GM19043 (cell line): Measurements from ENCODE around the gene HOXB3.
"Not testable (repeated sequence)": the region's sequence is repeated elsewhere in the genome, so short reads cannot be mapped to it uniquely, and the experiment has no call there.

ENCODE experiments used
- ATAC-seq: cut with Tn5 transposase; IDR thresholded peaks from one replicate; pipeline ENCODE4 v1.9.1; 2021; ENCODE audit warnings: low read depth; ENCODE audit not compliant: unreplicated experiment

HOXB3 gene

DNA sequence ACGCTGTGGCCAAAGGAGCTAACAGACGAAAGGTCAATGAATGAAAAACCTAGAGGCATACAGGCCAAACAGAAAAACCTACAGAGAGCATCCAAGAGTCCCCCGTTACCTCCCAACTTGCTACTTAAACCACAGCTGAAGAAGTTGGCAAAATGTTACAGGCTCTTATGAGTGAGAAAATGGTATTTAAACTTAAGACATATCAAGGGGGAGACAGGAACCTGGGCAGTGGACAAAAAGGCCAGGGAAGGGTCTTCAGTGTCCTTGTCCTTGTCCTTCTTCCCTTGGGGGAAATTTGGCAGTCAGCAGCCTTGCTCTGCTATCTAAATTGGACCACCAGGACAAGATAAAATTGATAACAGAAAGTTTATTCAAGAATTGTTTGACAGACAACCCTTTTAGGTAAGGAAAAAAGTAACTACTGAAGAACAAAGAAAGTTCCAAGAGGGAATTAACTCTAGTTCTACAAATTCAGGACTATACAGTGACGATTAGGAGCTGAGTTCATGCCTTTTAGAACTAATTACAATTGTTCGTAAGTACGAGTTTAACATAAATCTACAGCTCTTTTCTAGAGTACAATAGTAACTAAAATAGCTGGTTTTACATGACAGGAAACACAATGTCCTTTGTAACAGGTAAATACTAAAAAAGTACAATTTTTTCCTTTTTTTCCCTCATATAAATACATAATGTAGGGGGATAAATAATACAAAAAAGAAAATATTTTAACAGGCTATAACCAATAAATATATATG is 41.3 kb downstream of the HOXB3 start:
- ATAC-seq = no peak

DNA sequence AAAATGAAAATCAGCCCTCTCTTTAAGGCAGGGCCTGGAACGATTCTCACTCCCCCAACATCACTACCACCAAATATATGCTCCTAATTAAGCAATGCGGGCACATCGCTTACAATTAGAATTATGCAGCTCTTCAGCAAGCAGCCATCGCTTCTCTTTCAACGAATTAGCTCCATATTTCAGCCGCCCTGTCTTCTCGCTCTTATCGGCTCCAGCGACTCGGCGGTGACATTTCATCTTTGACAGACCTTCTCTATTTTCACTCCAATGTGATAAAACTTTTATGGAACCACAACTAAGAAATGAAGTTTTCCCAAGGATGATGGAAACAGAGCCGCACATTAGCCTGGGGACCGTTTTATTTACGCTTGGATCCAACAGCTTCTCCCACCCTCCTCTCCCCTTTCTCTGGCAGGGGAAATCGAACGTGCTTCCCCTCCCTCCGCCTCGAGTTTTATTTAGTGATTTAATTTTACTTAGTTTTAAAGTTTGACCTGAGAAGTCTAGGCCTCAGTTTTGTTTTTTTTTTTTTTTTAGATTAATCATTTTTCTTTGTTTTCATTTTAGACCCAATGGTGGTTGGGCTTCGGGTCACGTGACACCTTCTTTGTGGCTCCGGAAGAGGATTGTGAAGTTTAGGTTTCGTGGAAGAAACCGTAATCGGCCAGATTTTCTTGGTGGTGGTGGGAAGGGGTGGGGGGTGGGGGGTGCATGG is 42.1 kb downstream of the HOXB3 start:
- ATAC-seq = no peak

DNA sequence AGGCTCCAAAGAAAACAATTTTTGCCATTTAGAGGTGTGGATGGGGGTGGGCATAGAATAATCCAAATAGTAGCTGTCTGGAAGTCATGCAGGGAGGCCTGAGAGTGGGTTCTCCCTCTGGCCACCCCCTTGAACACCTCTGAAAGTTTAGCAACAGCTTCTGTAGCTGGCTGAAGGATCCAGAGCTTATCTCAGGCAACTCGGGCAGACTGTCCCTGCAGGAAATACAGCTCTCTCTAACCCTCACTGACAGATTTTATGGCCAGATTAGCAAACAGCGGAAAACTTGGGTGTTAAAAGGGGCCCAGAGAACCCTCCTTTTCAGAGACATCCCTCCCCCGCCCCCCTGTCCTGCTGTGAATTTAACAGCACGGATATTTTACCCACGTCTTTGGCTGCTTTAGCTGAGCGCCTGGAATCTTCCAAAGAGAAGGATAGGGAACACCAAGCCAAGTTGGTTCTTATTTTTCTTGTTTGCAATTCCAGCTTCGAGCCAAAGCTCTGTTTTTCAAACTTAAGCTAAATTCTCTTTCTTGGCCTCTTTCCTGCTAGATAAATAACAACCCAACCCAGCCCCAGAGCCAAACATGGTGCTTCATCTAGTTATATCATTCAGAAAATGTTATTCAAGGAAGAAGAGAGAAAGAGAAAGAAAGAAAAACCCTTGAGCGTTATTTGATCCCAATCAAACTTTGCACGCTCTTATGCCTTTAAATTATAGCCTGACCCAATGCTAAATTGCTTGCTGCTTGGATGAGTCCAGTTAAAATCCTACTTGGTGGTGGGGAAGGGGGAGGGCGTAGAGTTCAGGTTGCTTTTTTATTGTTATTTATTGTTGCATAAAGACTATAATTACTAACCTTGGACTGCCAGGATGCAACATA is 42.9 kb downstream of the HOXB3 start:
- ATAC-seq = no peak

DNA sequence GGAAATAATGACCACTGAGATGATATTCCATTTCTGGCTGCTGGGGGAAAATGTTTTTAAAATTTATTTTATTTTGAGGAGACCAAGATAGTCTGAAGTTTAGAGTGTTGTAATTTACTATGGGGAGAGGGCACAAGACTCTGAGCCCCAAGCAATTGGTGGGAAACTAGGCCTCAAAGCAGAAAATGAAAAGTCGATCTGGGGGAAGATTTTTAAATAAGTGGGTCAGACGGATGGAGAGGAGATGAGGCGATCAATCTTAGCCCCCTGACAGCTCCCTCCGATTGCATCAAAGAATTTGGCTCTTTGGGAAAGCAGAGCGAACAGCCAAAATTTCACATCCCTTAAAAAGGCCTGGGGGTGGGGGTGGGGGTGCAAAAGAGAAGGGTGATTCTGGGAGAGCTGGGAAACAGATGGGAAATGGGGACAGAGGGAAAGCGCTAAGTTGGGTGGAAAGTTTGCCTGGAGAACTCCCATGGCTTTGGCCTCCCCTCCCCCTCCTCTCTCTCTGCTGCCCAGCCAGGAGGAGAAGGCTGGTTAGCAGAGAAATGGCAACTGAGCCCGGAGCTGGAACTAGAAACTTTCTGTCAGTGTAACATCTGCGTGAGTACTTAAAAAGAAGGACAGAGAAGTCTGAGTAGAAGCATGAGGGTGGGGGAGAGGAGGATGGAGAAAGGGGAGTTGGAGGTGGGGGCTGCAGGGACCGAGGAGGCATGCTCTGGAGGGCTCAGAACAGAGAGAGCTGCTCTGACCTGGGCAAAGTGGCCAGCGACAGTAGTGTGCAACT is 43.7 kb downstream of the HOXB3 start:
- ATAC-seq = no peak

DNA sequence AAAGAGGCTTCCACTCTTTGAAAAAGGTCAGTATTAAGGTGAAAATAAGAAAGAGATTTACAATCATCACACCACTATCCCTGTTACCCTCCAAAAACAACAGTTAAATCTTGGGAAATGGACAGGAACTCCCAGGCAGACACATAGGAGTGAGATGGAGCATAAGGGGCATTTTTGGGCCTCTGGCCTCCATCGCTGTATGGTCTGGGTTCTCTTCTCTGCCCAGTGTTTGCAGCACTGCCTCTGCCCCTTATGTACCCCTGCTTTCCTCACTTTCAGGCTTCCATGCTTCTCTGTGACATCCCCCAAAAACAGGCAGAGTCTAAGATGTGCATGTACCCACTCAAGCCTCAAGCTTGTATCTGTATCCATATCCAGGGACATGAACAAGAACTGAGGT is 44.5 kb downstream of the HOXB3 start:
- ATAC-seq = no peak

DNA sequence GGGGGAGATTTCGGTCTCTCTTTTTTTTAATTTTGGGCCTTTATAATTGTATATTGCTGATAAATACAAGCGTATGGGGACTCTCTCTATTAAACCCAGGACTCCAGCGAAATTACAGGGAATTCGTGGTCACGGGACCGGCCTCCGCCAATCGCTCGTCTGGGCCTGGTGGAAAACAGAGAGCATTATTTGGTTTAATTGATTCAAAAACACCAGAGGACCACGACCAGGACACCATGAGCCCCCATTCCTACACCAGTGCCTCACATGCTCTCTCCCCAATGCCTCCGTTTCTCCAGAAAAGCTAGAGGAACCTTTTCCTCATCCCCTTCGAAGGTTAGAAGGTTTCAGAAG is 45.0 kb downstream of the HOXB3 start, which contains the start of gene HOXB2:
TSS of gene HOXB2 (minus strand) at position 88 of the 354 bp plus-strand sequence. CDS start 198 bp downstream, outside the sequence.
- no peak for ATAC-seq

DNA sequence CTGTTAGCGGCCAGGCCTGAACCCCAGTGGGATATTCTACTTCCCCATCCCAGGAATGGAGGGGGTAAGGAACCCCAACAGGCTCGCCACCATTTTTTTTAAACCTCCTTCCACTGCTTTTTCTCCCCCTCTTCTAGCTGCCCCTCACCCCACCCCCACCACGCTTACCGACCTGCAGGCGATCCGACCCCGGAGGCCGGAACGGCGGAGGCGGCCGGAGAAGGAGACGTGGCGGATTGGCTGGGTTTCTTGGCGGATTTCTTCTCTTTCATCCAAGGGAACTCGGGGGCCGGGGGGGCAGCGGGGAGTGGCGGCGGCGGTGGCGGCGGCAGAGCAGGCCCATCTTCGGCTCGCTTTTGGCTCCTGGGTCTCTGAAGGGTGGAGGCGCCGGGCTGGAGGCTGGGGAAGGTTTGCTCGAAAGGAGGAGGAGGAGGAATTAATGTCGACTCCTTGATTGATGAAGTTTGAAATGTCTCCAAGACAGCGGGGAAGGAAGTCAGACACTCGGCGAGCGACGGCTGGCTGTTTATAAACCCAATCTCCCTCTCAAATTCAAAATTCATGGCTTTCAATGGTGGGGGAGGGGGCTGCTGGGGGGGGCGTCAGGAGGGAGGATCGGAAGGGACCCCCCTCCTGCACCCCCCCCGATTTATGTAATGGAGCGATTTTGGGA is 45.6 kb downstream of the HOXB3 start:
- ATAC-seq = no peak

DNA sequence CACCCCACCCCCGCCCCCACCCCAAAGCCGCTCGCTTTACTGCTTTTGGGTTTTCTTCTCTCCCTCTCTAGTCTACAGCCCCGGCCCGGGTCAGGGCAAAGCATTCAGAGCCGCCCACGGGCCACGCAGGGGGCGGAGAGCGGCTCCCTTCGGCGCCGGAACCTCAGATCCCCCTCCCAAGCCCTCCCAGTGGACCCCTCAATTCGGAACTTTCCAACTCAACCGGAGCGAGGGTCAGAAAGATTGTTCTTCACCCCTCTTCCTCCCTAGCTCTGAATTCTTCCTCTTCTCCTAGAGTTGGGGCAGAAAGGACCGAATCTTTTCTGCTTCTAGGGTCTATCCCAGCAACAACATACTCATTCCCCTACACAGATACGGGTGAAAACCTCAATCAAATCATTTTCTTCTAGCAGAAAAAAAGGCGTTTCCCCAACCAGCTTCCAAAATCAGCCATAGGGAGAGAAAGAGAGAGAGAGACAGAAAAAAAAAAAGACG is 46.1 kb downstream of the HOXB3 start:
- ATAC-seq = no peak

DNA sequence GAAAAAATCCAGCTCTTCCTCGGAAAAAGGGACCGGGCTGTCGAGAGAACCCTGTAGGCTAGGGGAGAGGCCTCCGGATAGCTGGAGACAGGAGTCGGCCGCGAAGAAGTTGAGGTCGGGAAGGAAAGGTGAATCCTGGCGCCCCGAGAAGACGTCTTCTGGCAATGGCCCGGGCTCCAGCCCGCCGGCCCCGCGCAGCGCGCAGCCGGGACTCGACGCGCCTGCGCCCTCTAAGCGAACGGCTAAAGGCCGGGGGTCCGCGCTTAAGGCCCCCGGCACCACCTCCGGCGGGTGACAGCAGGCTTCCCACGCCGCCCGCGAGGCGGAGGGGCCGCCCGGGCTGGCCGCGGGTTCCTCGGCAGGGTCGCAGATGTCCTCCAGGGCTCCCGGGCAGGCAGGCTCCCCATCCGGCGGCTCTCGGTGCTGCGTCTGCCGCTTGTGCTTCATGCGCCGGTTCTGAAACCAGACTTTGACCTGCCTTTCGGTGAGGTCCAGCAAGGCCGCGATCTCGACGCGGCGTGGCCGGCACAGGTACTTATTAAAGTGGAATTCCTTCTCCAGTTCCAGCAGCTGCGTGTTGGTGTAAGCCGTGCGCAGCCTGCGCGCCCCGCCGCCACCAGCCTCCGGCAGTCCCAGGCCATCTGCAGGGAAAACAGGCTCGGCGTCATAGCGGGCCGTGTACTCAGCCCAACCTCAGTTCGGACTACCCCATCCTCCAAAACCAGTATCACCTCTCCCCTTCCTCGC is 46.8 kb downstream of the HOXB3 start:
- ATAC-seq = no peak

DNA sequence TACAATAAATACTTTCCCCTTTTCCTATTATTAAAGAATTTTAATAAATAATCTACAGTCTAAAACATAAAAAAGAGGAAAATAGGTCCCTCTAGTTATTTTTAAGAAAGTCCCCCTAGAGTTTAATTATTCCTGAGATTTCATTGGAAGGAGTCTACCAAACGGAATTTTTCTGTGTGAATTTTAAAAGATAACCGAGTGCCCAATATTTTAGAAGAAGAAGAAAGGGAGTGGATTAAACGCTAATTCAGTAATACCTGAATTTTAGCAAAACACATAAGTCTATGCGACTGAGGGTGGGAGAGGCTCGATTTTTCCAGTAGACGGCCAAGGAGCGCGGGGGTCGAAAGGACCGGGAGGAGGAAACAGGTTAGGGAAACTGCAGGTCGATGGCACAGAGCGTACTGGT is 47.3 kb downstream of the HOXB3 start:
- no peak for ATAC-seq

DNA sequence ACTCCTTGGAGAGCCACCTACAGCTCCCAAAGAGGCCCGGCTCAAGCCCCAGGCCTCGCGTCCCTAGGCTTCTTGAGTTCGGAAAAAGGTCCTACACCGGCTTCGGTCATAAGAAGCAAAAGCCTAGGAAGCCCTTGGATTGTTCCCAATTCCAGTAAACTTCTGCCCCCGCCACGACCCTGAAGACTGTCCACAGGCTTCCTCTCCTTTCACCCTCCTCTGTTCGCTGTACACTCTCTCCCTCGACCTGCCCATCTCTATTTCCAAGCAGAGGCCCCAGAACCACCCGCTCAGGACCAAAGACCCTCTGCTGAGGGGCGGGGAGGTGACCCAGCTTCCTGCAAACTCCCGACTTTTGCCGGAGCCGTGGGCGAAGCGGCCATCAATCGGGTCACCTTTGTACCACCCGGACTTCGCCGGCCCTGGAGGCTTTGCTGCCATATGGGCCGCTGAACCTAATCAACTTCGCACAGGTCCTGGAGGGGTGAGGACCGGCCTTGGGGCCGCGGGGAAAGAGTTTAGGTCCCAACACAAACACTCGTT is 47.9 kb downstream of the HOXB3 start:
- no peak for ATAC-seq

DNA sequence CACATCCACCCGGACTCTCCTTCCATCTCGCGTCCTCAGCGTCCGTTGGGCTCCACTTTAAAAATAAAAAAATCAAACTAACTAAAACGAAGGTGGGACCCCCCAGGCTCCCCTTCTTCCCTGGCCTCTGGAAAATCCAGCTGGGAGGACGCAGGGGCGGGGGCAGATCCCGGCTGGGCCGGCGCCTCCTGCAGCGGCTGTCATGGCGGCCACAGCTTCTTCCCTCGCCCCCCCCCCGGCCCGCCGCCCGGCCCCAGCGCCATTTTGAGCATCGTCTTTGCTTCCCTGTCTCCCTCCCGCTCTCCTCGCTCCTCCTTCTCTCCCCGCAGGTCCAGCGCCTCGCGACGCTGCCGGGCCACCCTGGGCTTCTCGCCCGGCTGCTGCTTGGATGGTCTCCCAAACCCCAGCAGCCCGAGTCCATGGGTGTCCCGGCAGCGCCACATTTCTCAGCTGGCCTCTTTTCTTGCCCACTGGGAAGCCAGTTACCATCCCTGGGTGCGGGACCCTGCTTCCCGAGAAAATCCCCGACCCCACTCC is 48.4 kb downstream of the HOXB3 start:
- ATAC-seq = no peak

DNA sequence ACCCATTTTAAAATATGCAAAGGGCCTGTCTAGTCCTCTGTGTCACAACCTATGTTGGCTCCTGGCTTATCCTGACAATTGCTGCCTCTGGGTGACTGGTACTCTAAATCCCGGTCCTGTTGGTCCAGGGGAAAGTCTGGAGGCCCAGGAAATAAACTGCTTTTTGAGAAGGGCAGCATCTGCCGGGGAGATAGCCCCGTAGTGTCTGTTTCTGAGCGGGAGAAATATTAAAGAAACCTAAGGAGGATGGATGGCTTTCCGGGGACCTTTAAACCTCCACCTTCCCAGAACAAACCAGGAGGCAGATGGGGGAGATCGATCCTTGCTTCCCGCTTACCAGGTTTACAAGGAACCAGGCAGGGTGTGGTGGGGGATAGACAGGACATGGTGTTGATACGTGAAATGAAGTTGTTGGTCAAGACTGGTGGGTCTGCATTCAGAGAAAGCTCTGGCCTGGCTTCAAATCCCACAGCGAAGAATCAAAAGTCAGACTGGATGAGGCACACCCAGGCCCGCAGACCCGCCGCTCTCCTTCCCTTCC is 48.9 kb downstream of the HOXB3 start:
- no peak for ATAC-seq

DNA sequence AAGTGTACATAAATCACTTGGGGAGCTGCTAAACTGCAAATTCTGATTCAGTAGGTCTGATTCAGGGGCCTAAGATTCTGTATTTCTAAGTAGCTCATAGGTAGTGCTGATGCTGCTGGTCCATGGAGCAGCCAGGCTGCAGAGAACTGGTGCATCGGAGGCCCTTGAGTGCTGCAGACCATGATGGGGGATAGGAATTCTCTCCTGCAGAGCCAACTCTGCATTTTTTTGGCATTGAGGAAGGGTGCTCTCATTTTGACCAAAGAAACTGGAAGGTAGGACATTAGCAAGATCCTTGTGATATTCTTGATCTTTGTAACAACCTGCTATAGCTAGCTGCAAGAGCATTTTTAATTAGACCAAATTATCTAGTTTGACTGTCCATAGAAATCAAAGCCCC is 49.8 kb downstream of the HOXB3 start:
- ATAC-seq = no peak

DNA sequence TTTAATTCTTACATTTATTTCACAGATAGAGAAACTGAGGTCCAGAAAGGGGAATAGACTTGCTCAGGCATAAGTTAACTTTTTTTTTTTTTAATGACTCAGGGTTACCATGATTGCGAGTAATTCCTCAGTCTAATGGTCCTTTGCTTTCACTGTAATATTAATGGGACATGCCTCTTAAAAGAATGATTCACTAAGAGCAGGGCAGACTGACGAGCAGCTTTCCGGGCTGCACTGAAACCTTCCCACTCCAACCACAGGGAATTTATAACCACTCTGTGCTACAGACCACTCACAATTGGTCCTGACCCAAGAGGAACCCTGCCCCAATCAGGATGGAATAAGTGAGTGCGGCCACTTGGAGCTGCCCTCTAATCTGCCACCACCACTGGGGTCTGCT is 50.9 kb downstream of the HOXB3 start:
- ATAC-seq = no peak

DNA sequence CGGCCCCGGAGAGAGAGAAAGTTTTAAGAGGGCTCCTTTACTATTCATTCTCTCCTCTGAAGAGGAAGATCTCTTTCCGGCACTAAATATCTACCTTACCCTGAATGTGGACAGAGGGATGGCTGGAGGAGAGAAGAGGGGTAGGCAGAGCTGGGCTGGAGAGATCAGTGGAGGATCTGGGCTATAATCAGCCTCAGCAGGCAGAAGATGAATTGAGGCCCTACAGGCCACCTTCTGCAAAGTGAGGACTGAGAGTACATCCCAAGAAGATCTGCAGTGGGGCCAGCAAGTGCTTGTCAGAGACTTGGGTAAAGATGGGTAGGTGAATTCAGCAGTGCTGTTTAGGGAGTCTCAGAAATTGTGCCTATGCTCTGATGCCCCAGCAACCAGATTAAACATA is 52.7 kb downstream of the HOXB3 start:
- ATAC-seq = no peak

DNA sequence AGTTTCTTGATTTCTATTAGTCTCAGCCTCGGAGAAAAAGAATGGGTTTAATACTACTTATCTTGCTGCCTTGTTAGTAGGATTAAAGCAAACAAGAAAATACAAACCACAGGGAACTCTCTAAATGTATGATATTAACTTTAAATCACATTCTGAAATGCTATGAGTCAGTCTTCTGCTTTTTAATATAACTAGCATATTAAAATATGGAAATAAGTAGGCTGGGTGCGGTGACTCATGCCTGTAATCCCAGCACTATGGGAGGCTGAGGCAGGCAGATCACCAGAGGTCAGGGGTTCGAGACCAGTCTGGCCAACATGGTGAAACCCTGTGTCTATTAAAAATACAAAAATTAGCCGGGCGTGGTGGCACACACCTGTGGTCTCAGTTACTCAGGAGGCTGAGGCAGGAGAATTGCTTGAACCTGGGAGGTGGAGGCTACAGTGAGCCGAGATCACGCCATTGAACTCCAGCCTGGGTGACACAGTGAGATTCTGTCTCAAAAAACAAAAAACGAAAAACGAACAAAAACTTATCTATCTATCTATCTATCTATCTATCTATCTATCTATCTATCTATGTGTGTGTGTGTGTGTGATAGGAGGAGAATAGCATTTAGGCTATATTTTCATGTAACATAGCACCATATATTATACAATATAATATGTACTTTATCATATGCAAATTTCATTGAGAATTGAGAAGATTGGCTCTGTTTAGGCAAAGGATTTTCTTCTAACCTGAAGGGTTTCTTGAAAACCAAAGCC is 54.1 kb downstream of the HOXB3 start:
- not testable (repeated sequence) for ATAC-seq
